Caco-2 (cell line): ENCODE results near the gene PRDX2. TPM values are rescaled to one million over a fixed set of nuclear protein-coding genes. Genes with fewer than 3 reads are reported as not detected.
"Not testable (repeated sequence)": the region's sequence is repeated elsewhere in the genome, so short reads cannot be mapped to it uniquely, and the experiment has no call there.

Experiments used
- Bru-seq: library from RNA; stranded (reverse); fragments of 400-500 nt; gene quantifications from one replicate; lab custom pipeline; 2021; lab: Mats Ljungman, UMichigan
- BruChase-seq, 2 experiments: library from RNA; stranded (reverse); fragments of 400-500 nt; gene quantifications; one replicate each; lab custom pipeline; 2021; lab: Mats Ljungman, UMichigan
- BruUV-seq: library from RNA; stranded (reverse); fragments of 400-500 nt; replicated peaks from 2 replicates; lab custom pipeline; 2021; lab: Mats Ljungman, UMichigan
- CTCF ChIA-PET: fragments of 300-600 bp; sonication (Branson Sonifier 250); formaldehyde crosslinking; loops from one replicate; lab custom pipeline; 2022; ENCODE audit warnings: antibody characterized with exemption; lab: Charles Lee
- POLR2A ChIA-PET: fragments of 300-600 bp; sonication (Branson Sonifier 250); formaldehyde crosslinking; loops from one replicate; lab custom pipeline; 2022; ENCODE audit warnings: antibody characterized with exemption; lab: Charles Lee
- DNase-seq, 2 experiments: peaks; one replicate each; pipeline versions ENCODE4 v3.0.0 to v3.0.0-alpha.2; 2020 to 2022
- H3K27me3 ChIP-seq: replicated peaks from 2 replicates; pipeline ENCODE4 v1.6.0; 2011; ENCODE audit warnings: low read length; ENCODE audit not compliant: control insufficient read depth, insufficient read depth
- H3K36me3 ChIP-seq: 2 replicates; pipeline ENCODE4 v1.5.1; 2011; ENCODE audit warnings: low read length; ENCODE audit not compliant: control insufficient read depth, insufficient read depth
- H3K4me1 ChIP-seq: fragments of 250-450 bp; sonication (Bioruptor Pico); 2 replicates; pipeline ENCODE4 v1.5.1; 2020; ENCODE audit warnings: mild to moderate bottlenecking
- H3K4me3 ChIP-seq: 2 replicates; pipeline ENCODE4 v1.5.1; 2011; ENCODE audit warnings: low read depth, mild to moderate bottlenecking, control low read depth, low read length
- H3K9me3 ChIP-seq: fragments of 250-450 bp; sonication (Bioruptor Pico); 2 replicates; pipeline ENCODE4 v1.5.1; 2020; ENCODE audit warnings: mild to moderate bottlenecking, moderate library complexity
- H3K27ac Mint-ChIP-seq: one replicate; pipeline ENCODE4 v1.8.0; 2022; ENCODE audit warnings: mixed read lengths; ENCODE audit not compliant: unreplicated experiment
- H3K27me3 Mint-ChIP-seq: one replicate; pipeline ENCODE4 v1.8.0; 2022; ENCODE audit warnings: mixed read lengths; ENCODE audit not compliant: insufficient read depth, unreplicated experiment
- H3K36me3 Mint-ChIP-seq: one replicate; pipeline ENCODE4 v1.8.0; 2022; ENCODE audit warnings: mild to moderate bottlenecking, mixed read lengths; ENCODE audit not compliant: insufficient read depth, unreplicated experiment
- H3K4me1 Mint-ChIP-seq: one replicate; pipeline ENCODE4 v1.8.0; 2022; ENCODE audit warnings: low read depth, mixed read lengths; ENCODE audit not compliant: unreplicated experiment
- H3K4me3 Mint-ChIP-seq: one replicate; pipeline ENCODE4 v1.8.0; 2022; ENCODE audit warnings: mild to moderate bottlenecking, moderate library complexity, mixed read lengths; ENCODE audit not compliant: unreplicated experiment
- H3K9me3 Mint-ChIP-seq: one replicate; pipeline ENCODE4 v1.8.0; 2022; ENCODE audit warnings: mixed read lengths; ENCODE audit not compliant: unreplicated experiment
- intact Hi-C: fragments of 100-400 bp; cut with micrococcal nuclease; formaldehyde crosslinking; loops from one replicate; pipeline ENCODE4 v1.10.0; 2022; ENCODE audit not compliant: unreplicated experiment
- long read RNA-seq: library from polyadenylated mRNA; stranded (forward); transcript quantifications from one replicate; pipeline ENCODE4 v2.0.0, GENCODE V29; 2022
- total RNA-seq: library from RNA; stranded (reverse); gene quantifications from 2 replicates; pipeline ENCODE4 v1.2.3, GENCODE V29; 2022
- TF ChIP-seq, protein P1 (sequence below), 2 experiments: fragments of 200-600 bp in 1 of 2; IDR thresholded peaks; 1 replicate in 1 of 2; 2 replicates in 1 of 2; pipeline versions ENCODE4 v1.5.1 to v1.8.0; 2011 to 2022; ENCODE audit warnings: antibody characterized with exemption in 1 of 2, control low read depth in 1 of 2, inconsistent platforms in 1 of 2, low read depth in 1 of 2, low read length in 1 of 2, mild to moderate bottlenecking in 1 of 2, moderate library complexity in 1 of 2; ENCODE audit not compliant: insufficient read depth in 1 of 2, severe bottlenecking in 1 of 2, unreplicated experiment in 1 of 2

PRDX2 gene
- total RNA-seq, result 265 and 285 TPM in 2 replicates
- percentile 80 among the genes with signal in this experiment for Bru-seq, nascent RNA
- percentile 82 among the genes with signal in this experiment for BruChase-seq, experiment 1, labeled RNA remaining after a 2-hour chase
- percentile 91 among the genes with signal in this experiment for BruChase-seq, experiment 2, labeled RNA remaining after a 6-hour chase
- long read RNA-seq, transcript PRDX2-201 (6 exons, 987 nt), result major isoform, 826 of 854 reads
- long read RNA-seq, partial matches to known transcripts, result 16 of 854 reads
- long read RNA-seq, other reads (novel, unspliced or antisense), result 6 of 854 reads

DNA sequence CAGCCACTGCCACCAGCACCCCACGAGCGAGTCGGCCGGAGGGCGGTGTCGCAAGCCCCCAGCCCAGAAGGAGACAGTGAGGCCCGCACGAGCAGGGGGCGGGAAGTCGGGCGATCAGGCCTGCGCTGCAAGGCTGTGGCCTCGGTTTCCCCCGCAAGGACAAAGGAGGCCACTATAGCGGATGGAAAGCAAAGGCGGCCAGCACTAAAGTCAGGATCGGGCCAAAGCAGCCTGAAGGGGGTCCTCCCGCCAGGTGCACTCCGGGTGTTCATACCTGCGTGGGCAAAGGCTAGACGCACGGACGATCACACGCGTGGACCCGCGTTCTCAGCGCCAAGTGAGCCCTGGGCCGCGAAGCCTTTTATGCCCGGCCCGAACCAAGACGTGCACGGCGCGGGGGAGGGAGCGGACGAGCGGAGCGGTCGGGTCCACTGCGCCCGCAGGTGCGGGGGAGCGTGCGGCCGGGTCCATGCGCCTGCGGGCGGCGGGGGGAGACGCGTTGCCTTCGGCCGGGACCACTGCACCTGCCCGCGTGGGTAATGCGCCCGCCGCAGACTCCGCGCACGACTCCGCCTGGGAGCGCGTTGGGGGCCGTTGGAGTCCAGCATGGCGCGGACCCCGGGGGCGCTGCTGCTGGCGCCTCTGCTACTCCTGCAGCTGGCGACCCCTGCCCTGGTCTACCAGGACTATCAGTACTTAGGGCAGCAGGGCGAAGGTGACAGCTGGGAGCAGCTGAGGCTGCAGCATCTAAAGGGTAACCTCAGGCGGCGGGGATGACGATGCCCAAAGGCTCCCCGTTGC, at the start of gene PRDX2, which contains the start of gene THSD8:
Gene PRDX2, minus strand, starts transcription at position 335 of the 801 bp plus-strand sequence. CDS start 539 bp downstream, outside the sequence.
Gene THSD8, plus strand, starts transcription at position 604 of the 801 bp plus-strand sequence. Its CDS starts 3 bp downstream, at position 607.
- TF ChIP-seq, protein P1, sequence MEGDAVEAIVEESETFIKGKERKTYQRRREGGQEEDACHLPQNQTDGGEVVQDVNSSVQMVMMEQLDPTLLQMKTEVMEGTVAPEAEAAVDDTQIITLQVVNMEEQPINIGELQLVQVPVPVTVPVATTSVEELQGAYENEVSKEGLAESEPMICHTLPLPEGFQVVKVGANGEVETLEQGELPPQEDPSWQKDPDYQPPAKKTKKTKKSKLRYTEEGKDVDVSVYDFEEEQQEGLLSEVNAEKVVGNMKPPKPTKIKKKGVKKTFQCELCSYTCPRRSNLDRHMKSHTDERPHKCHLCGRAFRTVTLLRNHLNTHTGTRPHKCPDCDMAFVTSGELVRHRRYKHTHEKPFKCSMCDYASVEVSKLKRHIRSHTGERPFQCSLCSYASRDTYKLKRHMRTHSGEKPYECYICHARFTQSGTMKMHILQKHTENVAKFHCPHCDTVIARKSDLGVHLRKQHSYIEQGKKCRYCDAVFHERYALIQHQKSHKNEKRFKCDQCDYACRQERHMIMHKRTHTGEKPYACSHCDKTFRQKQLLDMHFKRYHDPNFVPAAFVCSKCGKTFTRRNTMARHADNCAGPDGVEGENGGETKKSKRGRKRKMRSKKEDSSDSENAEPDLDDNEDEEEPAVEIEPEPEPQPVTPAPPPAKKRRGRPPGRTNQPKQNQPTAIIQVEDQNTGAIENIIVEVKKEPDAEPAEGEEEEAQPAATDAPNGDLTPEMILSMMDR (IDR thresholded peaks at IDR 0.05; ENCODE audit: insufficient read depth in 1 of 2, low read depth in 1 of 2, low read length in 1 of 2, severe bottlenecking in 1 of 2, unreplicated experiment in 1 of 2), result no peak
- Mint-ChIP-seq H3K4me3 (peak within 1 kb of the TSS; percentile 87), H3K27me3 (no peaks in the 10 kb centered on the region), H3K4me1 (peaks cover 7% of the 10 kb centered on the region), H3K27ac (peak within 1 kb of the TSS; percentile 25), H3K9me3 (no peaks in the 10 kb centered on the region), H3K36me3 (peaks cover 25% of the 10 kb centered on the region)
- Histone ChIP-seq H3K4me3 (peak within 1 kb of the TSS; percentile 83), H3K36me3 (no peaks in the 10 kb centered on the region; the same call in none of the 2 replicates), H3K4me1 (peaks cover 8% of the 10 kb centered on the region; the same call in 1 of the 2 replicates), H3K27me3 (no peaks in the 10 kb centered on the region), H3K9me3 (no peaks in the 10 kb centered on the region)
- POLR2A ChIA-PET, result interaction anchor here (1.3 kb wide), 1 partner anchor 8 kb away, joined by 10 read pairs; no protein-coding TSS in a partner anchor
- CTCF ChIA-PET, result interaction anchor here (0.6 to 0.9 kb wide), 2 partner anchors 43 to 46 kb away, joined by 3 to 5 read pairs; no protein-coding TSS in a partner anchor
- intact Hi-C loops, result loop anchor here (5.0 kb wide), 1 partner anchor 36 kb away; the partner anchor contains the start of gene MAST1
- BruUV-seq, result no TSS peak
- DNase-seq, result peak; percentile 78 to 90

DNA sequence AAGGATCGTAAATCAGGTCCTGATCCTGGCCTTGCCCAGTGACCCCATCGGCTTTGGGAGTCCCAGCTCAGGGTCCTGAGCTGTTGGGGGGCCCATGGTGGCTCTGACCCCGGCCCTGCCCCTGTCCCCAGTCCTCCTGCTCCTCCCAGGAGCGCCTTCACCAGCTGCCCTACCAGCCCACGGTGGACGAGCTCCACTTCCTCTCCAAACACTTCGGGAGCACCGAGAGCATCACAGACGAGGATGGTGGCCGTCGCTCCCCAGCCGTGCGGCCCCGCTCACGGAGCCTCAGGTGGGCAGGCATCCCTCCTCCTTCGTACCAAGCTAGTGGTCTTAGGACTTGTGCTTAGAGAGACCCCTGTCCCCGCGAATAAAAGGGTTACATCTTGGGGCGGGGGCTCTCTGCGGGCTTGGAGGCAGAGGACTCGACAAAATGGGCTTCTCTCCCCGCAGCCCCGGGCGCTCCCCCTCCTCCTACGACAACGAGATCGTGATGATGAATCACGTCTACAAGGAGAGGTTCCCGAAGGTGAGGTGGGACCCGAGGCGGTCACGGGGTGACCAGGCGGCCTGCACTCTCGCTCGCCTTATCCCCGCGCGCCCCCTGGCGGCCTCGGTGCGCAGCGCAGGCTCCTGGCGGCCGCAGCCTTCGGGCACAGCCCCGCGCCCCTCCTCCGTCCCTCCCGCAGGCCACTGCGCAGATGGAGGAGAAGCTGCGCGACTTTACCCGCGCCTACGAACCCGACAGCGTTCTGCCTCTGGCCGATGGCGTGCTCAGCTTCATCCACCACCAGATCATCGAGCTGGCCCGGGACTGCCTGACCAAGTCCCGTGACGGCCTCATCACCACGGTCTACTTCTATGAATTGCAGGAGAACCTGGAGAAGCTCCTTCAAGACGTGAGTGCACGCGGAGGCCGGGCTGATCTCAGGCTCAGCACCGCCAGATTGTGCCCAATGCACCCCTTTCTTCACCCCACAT, 45.8 kb upstream of the PRDX2 start:
- no peaks in the 10 kb centered on the region; the same call in 1 of the 2 replicates for H3K27me3 ChIP-seq
- H3K4me1 ChIP-seq, result no peaks in the 10 kb centered on the region
- intact Hi-C loops, result loop anchor here (5.0 kb wide), 1 partner anchor 85 kb away; no protein-coding TSS in a partner anchor
- peak overlapping the region; percentile 25 for H3K4me3 ChIP-seq
- H3K27ac Mint-ChIP-seq, result no peak overlapping the region
- ChIA-PET POLR2A (no interaction called here), CTCF (interaction anchor here (0.6 to 2.6 kb wide), 20 partner anchors 20 to 181 kb away, joined by 3 to 15 read pairs (median 4); partner anchors contain the start of genes GCDH, GET3, MAN2B1 and RNASEH2A)
- no peaks in the 10 kb centered on the region for H3K36me3 Mint-ChIP-seq
- peak overlapping the region; percentile 57 for H3K4me3 Mint-ChIP-seq
- H3K36me3 ChIP-seq, result no peaks in the 10 kb centered on the region
- no peaks in the 10 kb centered on the region for H3K9me3 Mint-ChIP-seq
- H3K27me3 Mint-ChIP-seq, result no peaks in the 10 kb centered on the region
- DNase-seq, result peak; percentile 83 to 95
- H3K4me1 Mint-ChIP-seq, result no peaks in the 10 kb centered on the region
- no peaks in the 10 kb centered on the region for H3K9me3 ChIP-seq
- no TSS peak for BruUV-seq
- TF ChIP-seq, protein P1 (IDR thresholded peaks at IDR 0.05; ENCODE audit: insufficient read depth in 1 of 2, low read depth in 1 of 2, low read length in 1 of 2, severe bottlenecking in 1 of 2, unreplicated experiment in 1 of 2), result peak; percentile 81 to 98

DNA sequence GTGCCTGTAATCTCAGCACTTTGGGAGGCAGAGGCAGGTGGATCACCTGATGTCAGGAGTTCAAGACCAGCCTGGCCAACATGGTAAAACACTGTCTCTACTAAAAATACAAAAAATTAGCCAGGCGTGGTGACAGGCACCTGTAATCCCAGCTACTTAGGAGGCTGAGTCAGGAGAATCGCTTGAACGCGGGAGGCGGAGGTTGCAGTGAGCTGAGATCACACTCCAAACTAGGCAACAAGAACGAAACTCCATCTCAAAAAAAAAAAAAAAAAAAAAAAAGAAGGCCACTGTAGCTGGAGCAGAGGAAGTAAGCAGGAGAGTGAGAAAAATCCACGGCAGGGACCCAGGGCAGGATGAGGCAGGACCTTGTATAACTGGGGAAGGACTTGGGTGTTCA, 45.0 kb upstream of the PRDX2 start:
- H3K27me3 ChIP-seq, H3K36me3 Mint-ChIP-seq, H3K27ac Mint-ChIP-seq, H3K4me1 ChIP-seq, H3K27me3 Mint-ChIP-seq, DNase-seq, H3K9me3 Mint-ChIP-seq, H3K4me3 ChIP-seq, BruUV-seq, H3K9me3 ChIP-seq, H3K4me1 Mint-ChIP-seq, POLR2A ChIA-PET, H3K4me3 Mint-ChIP-seq, H3K36me3 ChIP-seq: not testable (repeated sequence)
- intact Hi-C loops, result loop anchor here (5.0 kb wide), 1 partner anchor 84 kb away; no protein-coding TSS in a partner anchor
- CTCF ChIA-PET, result interaction anchor here (0.6 to 2.6 kb wide), 5 partner anchors 26 to 170 kb away, joined by 3 to 15 read pairs (median 7); partner anchors contain the start of gene RNASEH2A
